GM18907 (cell line): ENCODE data around the gene FAM200A.
A peak's percentile ranks its signal among the peaks of the same experiment; 100 is the strongest.
"Not testable (repeated sequence)": the region's sequence is repeated elsewhere in the genome, so short reads cannot be mapped to it uniquely, and the experiment has no call there.

ENCODE experiments used
- ATAC-seq: cut with Tn5 transposase; IDR thresholded peaks from one replicate; pipeline ENCODE4 v1.9.1; 2021; ENCODE audit warnings: mild to moderate bottlenecking, moderate library complexity; ENCODE audit not compliant: unreplicated experiment

Gene FAM200A

GRCh38 chr7:99504603-99505323, 47.2 kb downstream of the FAM200A start, which contains the start of gene ZKSCAN5:
Gene ZKSCAN5, plus strand, starts transcription at chr7:99504662. Its CDS starts 1,383 bp downstream, at chr7:99506045.
- ATAC-seq = peak; percentile 84

GRCh38 chr7:99504281-99504602, 47.7 kb downstream of the FAM200A start:
- no peak for ATAC-seq

DNA sequence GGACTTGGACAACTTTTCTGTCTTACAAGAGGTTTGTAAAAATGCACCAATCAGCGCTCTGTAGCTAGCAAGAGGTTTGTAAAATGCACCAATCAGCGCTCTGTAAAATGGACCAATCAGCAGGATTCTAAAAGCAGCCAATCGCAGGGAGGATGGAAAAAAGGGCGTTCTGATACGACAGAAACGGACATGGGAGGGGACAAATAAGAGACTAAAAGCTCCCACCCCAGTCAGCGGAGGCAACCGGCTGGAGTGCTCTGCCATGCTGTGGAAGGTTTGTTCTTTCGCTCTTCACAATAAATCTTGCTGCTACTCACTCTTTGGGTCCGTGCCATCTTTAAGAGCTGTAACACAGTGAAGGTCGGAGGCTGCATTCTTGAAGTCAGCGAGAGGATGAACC, 50.7 kb downstream of the FAM200A start:
- ATAC-seq = not testable (repeated sequence)

- ATAC-seq = no peak
Measured at GRCh38 chr7:99500637-99501009, 51.3 kb downstream of the FAM200A start.

DNA sequence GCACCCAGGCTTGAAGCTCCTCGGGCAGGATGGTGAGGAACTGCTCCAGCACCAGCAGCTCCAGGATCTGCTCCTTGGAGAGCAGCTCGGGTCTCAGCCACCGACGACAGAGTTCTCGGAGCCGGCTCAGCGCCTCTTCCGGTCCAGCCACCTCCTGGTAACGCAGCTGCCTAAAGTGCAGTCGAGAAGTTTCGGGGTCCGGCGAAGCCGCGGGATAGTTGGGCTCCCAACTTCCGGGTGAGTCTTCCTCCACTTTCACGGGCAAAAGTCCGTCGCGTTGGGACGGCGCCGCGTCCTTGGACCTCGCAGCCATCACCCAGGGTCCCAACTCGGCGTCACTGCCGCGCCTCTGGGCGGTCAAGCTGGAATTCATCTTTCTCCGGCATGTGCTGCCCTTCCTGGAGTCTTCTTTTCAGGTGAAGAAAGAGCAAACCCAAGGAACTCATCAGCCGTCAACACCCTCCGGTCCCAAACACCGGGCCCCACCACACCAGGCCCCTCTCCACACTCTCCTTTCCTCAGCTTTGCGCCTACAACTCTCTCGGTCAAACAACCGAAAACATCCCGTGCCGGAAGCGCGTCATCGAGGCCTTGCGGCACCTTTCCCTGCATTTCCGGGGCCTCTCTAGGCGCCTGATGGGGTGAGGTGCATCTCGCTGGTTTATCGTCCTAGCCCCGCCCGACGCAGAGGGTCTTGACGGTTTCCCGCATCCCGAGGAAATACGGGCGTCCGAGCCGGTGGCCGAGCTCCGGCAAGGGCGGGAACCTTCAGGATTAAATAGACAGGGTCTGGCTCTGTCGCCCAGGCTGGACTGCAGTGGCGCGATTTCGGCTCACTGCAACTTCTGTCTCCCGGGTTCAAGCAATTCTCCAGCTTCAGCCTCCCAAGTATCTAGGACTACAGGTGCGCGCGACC, 51.9 kb downstream of the FAM200A start, which contains the start of gene ZNF394:
TSS of gene ZNF394 (minus strand) at position 561 of the 916 bp plus-strand sequence. CDS start at position 373, 188 bp downstream.
- ATAC-seq = peak; percentile 47

DNA sequence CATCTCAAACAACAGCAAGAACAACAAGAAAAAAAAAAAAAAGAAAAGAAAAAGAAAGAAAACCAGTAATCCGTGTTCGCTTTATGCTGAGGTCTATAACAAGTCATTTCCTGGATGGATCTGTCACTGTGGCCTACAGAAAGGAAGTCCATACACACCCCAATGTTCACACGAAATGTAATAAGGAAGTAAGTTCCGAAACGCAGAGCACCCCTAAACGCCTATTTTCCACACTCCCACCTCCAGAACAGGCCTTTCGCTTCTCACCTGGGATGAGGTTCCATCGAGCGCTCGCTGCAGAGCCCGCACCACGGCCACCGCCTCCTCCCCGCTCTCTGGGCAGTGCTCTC, 52.6 kb downstream of the FAM200A start:
- ATAC-seq = peak; percentile 16

- no peak for ATAC-seq
Measured at GRCh38 chr7:99498546-99498944, 53.4 kb downstream of the FAM200A start.

DNA sequence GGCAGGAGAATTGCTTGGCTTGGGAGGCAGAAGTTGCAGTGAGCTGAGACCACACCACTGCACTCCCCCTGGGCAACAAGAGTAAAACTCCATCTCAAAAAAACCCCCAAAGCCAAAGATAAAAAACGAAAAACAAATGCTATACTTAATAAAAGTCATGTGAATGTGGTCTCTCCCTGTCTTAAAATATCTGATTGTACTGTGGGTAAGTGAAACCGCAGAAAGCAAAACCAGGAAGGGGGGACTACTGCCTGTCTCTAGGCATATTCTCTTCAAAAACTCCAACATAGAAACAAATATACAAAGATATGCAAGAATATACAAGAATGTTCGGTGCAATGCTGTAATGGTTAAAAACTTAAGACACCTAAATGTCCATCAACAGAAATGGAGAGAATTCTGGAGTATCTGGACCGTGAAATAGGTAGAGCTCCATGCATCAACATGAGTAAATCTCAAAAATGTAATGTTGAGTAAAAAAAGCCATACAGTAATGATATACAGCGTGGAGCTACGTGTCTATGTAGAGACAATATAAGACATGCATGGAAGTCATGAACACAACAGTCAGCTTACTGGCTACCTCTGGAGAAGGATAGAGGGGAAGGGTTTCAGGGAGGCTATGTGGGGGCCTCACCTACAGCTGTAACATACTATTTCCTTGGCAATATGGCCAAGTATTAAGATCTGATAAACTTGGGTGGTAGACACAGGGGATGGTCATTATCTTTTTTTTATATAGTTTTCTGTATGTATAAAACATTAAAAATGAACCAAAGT, 54.0 kb downstream of the FAM200A start:
- ATAC-seq = no peak
